GM21717 (cell line): ENCODE measurements around the gene ABHD4.
"Not testable (repeated sequence)": the region's sequence is repeated elsewhere in the genome, so short reads cannot be mapped to it uniquely, and the experiment has no call there.

Experiments
- ATAC-seq: cut with Tn5 transposase; IDR thresholded peaks from one replicate; pipeline ENCODE4 v1.9.1; 2021; ENCODE audit warnings: mild to moderate bottlenecking, moderate library complexity; ENCODE audit not compliant: unreplicated experiment

The ABHD4 gene

GRCh38 chr14:22623047-22623446 lies 24.9 kb downstream of the ABHD4 start:
- no peak for ATAC-seq

- ATAC-seq: no peak
Measured at GRCh38 chr14:22626590-22626989, 28.5 kb downstream of the ABHD4 start.

GRCh38 chr14:22627506-22628263 lies 29.6 kb downstream of the ABHD4 start:
- no peak for ATAC-seq

- no peak for ATAC-seq
Measured at GRCh38 chr14:22629361-22629760, 31.3 kb downstream of the ABHD4 start.

GRCh38 chr14:22630066-22630465 lies 32.0 kb downstream of the ABHD4 start:
- ATAC-seq: no peak

GRCh38 chr14:22630486-22630885 lies 32.4 kb downstream of the ABHD4 start:
- ATAC-seq: no peak

- no peak for ATAC-seq
Measured at GRCh38 chr14:22634233-22634900, 36.3 kb downstream of the ABHD4 start.

GRCh38 chr14:22635980-22636379 lies 37.9 kb downstream of the ABHD4 start:
- ATAC-seq: not testable (repeated sequence)

GRCh38 chr14:22640192-22640591 lies 42.1 kb downstream of the ABHD4 start:
- no peak for ATAC-seq

GRCh38 chr14:22641846-22642245 lies 43.7 kb downstream of the ABHD4 start:
- ATAC-seq: no peak

- no peak for ATAC-seq
Measured at GRCh38 chr14:22644305-22644635, 46.2 kb downstream of the ABHD4 start, which contains the start of gene OR6J1. OR6J1 (minus strand) TSS chr14:22644352; CDS start chr14:22634811, 9,541 bp downstream.

- ATAC-seq: no peak
Measured at GRCh38 chr14:22646570-22647254, 48.6 kb downstream of the ABHD4 start.

GRCh38 chr14:22648506-22648905 lies 50.4 kb downstream of the ABHD4 start:
- ATAC-seq: no peak

- no peak for ATAC-seq
Measured at GRCh38 chr14:22650046-22650739, 52.1 kb downstream of the ABHD4 start.

- no peak for ATAC-seq
Measured at GRCh38 chr14:22650960-22651521, 52.9 kb downstream of the ABHD4 start.

GRCh38 chr14:22651586-22651985 lies 53.5 kb downstream of the ABHD4 start:
- no peak for ATAC-seq

GRCh38 chr14:22653012-22653621 lies 55.0 kb downstream of the ABHD4 start:
- ATAC-seq: no peak

GRCh38 chr14:22656226-22656625 lies 58.1 kb downstream of the ABHD4 start:
- no peak for ATAC-seq

- no peak for ATAC-seq
Measured at GRCh38 chr14:22656945-22657731, 59.0 kb downstream of the ABHD4 start.

GRCh38 chr14:22657861-22658260 lies 59.8 kb downstream of the ABHD4 start:
- no peak for ATAC-seq
